Right atrium auricular region (tissue), 2 donors: ENCODE measurements around the gene RASGRP4. TPM values are rescaled to one million over a fixed set of nuclear protein-coding genes. Genes with fewer than 3 reads are reported as not detected.

Source experiments
- DNase-seq: peaks from one replicate; pipeline ENCODE4 v3.0.0-alpha.2; 2019; ENCODE audit warnings: low spot score
- H3K27ac ChIP-seq, 2 donors: fragments of 200-600 bp; sonication (generic); 1 replicate in 1 of 2; 2 replicates in 1 of 2; pipeline ENCODE4 v1.5.1; 2016 to 2019
- H3K27me3 ChIP-seq, 2 donors: fragments of 200-600 bp; sonication (generic); one replicate each; pipeline versions ENCODE4 v1.5.1 to v1.6.0; 2017 to 2019
- H3K36me3 ChIP-seq: fragments of 200-600 bp; sonication (generic); one replicate; pipeline ENCODE4 v1.5.1; 2016
- H3K4me1 ChIP-seq, 2 donors: fragments of 200-600 bp; sonication (generic); one replicate each; pipeline versions ENCODE4 v1.5.1 to v1.6.0; 2017 to 2019
- H3K4me3 ChIP-seq, 2 donors: fragments of 200-600 bp; sonication (generic); 1 replicate in 1 of 2; 2 replicates in 1 of 2; pipeline ENCODE4 v1.5.1; 2017 to 2019; ENCODE audit warnings: mild to moderate bottlenecking in 1 of 2, moderate library complexity in 1 of 2
- H3K9me3 ChIP-seq, 2 donors: fragments of 200-600 bp; sonication (generic); one replicate each; pipeline ENCODE4 v1.5.1; 2019
- total RNA-seq, 2 donors: library from RNA; depleted of rRNA; stranded (reverse); fragments of >200 nt; gene quantifications; one replicate each; pipeline ENCODE4 v1.1.0, GENCODE V29; 2016
- TF ChIP-seq, protein P1 (sequence below), 2 donors: fragments of 200-600 bp; sonication (generic); IDR thresholded peaks; one replicate each; pipeline ENCODE4 v1.5.1; 2019; ENCODE audit warnings: antibody characterized with exemption in 2 of 2

RASGRP4 gene
- total RNA-seq, 2 donors from 2014 or later = 1.1 to 2.9 TPM

DNA sequence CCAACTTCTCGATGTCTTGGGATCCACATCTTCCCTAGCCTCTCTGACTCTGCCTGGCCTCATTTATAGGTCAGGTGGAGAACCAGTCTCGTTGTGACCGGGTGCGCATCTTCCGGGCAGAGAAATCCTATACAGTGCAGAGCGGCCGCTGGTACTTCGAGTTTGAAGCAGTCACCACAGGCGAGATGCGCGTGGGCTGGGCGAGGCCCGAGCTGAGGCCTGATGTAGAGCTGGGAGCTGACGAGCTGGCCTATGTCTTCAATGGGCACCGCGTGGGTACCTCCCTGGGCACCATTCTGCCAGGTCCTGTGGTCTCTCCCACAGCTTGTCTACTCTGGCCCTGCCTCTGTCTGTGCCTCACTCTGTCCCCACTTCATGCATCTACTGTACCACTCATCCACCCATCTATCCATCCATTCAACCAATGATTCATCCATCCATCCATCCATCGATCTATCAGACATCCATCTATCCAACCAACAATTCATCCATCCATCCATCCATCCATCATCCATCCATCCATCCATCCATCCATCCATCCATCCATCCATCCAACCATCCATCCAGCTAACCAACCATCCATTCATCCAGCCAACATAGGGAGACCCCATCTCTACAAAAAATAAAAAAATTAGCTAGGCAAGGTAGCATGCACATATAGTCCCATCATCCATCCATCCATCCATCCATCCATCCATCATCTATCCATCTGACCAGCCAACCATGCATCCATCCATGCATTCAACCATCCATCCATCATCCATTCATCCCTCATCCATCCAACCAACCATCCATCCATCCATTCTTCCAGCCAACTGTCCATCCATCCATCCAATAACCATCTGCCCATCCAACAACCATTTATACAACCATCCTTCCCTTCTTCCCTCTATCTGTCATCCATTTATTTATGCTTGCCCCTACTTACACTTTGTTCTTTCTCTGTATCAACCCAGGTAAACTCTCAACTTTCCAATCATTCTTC is 41.8 kb upstream of the RASGRP4 start:
- TF ChIP-seq, protein P1, sequence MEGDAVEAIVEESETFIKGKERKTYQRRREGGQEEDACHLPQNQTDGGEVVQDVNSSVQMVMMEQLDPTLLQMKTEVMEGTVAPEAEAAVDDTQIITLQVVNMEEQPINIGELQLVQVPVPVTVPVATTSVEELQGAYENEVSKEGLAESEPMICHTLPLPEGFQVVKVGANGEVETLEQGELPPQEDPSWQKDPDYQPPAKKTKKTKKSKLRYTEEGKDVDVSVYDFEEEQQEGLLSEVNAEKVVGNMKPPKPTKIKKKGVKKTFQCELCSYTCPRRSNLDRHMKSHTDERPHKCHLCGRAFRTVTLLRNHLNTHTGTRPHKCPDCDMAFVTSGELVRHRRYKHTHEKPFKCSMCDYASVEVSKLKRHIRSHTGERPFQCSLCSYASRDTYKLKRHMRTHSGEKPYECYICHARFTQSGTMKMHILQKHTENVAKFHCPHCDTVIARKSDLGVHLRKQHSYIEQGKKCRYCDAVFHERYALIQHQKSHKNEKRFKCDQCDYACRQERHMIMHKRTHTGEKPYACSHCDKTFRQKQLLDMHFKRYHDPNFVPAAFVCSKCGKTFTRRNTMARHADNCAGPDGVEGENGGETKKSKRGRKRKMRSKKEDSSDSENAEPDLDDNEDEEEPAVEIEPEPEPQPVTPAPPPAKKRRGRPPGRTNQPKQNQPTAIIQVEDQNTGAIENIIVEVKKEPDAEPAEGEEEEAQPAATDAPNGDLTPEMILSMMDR (IDR thresholded peaks at IDR 0.05) = no peak
- Histone ChIP-seq H3K36me3 (no peaks in the 10 kb centered on the region), H3K9me3 (no peaks in the 10 kb centered on the region), H3K4me3 (no peak overlapping the region), H3K27ac (no peak overlapping the region), H3K27me3 (no peaks in the 10 kb centered on the region), H3K4me1 (no peaks in the 10 kb centered on the region)
- DNase-seq = no peak

DNA sequence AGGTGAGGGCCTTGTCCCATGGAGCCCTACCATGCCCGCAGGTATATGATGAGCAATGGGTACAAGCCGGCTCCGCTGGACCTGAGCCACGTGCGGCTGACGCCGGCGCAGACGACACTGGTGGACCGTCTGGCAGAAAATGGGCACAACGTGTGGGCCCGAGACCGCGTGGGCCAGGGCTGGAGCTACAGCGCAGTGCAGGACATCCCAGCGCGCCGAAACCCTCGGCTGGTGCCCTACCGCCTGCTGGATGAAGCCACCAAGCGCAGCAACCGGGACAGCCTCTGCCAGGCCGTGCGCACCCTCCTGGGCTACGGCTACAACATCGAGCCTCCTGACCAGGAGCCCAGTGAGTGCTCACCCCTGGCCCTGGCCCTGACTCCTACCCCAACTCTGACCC is 40.0 kb upstream of the RASGRP4 start:
- no peaks in the 10 kb centered on the region for H3K36me3 ChIP-seq
- no peak overlapping the region for H3K27ac ChIP-seq
- H3K9me3 ChIP-seq = no peaks in the 10 kb centered on the region
- DNase-seq = no peak
- no peak overlapping the region for H3K4me3 ChIP-seq
- TF ChIP-seq, protein P1 (IDR thresholded peaks at IDR 0.05) = no peak
- no peaks in the 10 kb centered on the region for H3K27me3 ChIP-seq
- no peaks in the 10 kb centered on the region for H3K4me1 ChIP-seq

DNA sequence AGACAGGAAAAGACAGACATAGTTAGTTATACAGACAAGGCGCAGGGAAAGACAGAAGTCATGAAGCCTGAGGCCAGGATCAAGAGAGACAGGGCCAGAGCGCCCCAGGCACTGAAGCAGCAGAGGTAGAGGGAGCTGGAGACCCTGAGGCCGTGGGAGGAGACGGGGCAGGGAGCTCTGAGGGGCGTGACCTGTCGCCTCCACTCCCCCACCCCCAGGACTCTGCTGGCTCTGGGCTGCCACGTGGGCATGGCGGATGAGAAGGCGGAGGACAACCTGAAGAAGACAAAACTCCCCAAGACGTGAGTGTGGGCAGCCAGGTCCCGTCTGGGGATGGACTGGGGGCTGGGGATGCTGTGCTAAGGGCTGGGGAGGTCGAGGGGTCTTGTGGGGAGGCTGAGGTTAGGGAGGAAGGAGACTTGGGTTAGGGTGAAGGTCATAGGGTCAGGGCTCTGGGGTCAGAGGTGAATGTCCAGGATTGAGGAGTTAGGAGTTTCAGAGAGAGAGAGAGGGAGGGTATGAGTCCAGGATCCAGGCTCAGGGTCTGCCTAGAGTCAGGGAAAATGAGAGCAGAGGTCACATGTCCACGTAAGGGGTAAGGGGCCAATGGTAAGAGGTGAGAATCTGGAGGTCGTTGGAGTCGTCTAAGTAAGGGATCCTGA is 38.5 kb upstream of the RASGRP4 start:
- Histone ChIP-seq H3K4me3 (no peak overlapping the region), H3K36me3 (no peaks in the 10 kb centered on the region), H3K9me3 (no peaks in the 10 kb centered on the region), H3K27ac (no peak overlapping the region), H3K27me3 (no peaks in the 10 kb centered on the region), H3K4me1 (no peaks in the 10 kb centered on the region)
- no peak for DNase-seq
- TF ChIP-seq, protein P1 (IDR thresholded peaks at IDR 0.05) = no peak

DNA sequence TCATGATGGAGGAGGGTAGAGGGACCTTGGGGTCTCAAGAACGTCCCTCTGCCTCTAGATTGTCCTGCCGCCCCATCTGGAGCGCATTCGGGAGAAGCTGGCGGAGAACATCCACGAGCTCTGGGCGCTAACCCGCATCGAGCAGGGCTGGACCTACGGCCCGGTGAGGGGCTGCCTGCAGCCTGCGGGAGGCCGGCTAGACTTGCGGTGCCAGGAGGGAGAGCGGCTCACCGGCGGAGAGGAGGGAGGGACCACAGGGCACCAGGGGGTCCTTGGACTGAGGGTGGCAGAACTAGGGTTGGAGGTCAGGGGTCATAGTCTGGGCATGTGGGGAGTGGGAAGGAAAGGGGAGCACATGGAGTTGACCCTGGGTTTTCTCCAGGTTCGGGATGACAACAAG is 37.3 kb upstream of the RASGRP4 start:
- Histone ChIP-seq H3K4me1 (no peaks in the 10 kb centered on the region), H3K27ac (no peak overlapping the region), H3K9me3 (no peaks in the 10 kb centered on the region), H3K36me3 (no peaks in the 10 kb centered on the region), H3K27me3 (no peaks in the 10 kb centered on the region), H3K4me3 (no peak overlapping the region)
- DNase-seq = no peak
- TF ChIP-seq, protein P1 (IDR thresholded peaks at IDR 0.05) = no peak

DNA sequence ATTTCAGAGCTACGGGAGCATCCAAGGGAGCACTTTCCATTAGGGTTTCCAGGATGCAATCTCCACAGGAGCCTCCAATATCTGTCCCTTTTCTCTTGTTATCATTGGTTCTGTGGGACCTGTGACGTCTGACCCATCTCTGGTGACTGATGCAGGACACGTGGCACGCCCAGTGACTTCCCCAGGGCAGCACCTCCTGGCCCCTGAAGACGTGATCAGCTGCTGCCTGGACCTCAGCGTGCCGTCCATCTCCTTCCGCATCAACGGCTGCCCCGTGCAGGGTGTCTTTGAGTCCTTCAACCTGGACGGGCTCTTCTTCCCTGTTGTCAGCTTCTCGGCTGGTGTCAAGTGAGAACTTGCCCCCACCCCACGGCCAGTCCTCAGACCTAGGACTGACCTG is 33.0 kb upstream of the RASGRP4 start:
- Histone ChIP-seq H3K36me3 (no peaks in the 10 kb centered on the region), H3K27ac (no peak overlapping the region), H3K4me1 (no peaks in the 10 kb centered on the region), H3K9me3 (no peaks in the 10 kb centered on the region), H3K27me3 (no peaks in the 10 kb centered on the region), H3K4me3 (no peak overlapping the region)
- no peak for DNase-seq
- TF ChIP-seq, protein P1 (IDR thresholded peaks at IDR 0.05) = no peak
